Body of pancreas (tissue), 4 donors: ENCODE data around the gene KRTCAP3.

Experiments used
- POLR2A ChIP-seq, 3 donors: fragments of 450-650 bp; IDR thresholded peaks; one replicate each; pipeline ENCODE4 v1.6.1; 2016; ENCODE audit warnings: antibody characterized with exemption in 3 of 3, mild to moderate bottlenecking in 2 of 3
- TF ChIP-seq, protein P1 (sequence below), 7 experiments: fragments of 450-650 bp in 4 of 7; fragments of 200-600 bp in 3 of 7; sonication (generic) in 3 of 7; IDR thresholded peaks; one replicate each; pipeline ENCODE4 v1.5.1; 2016 to 2019; ENCODE audit warnings: antibody characterized with exemption in 7 of 7

DNA sequence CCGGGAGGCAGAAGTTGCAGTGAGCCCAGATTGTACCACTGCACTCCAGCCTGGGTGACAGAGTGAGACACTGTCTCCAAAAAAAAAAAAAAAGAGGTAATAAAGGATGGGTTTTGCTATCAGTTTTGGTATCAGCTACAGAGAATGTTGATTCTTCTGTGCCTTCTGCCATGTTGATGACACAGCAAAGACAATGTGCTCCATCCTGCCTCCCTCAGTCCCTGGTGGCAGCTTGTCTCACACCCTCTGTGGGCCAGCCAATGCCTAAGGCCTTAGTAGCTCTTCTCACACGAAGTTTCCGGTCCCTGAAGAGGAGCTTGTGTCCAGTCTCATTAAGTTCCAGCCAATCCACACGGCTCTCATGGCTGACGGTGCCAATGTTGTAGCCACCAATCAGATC, 29.8 kb downstream of the KRTCAP3 start:
- TF ChIP-seq, protein P1, sequence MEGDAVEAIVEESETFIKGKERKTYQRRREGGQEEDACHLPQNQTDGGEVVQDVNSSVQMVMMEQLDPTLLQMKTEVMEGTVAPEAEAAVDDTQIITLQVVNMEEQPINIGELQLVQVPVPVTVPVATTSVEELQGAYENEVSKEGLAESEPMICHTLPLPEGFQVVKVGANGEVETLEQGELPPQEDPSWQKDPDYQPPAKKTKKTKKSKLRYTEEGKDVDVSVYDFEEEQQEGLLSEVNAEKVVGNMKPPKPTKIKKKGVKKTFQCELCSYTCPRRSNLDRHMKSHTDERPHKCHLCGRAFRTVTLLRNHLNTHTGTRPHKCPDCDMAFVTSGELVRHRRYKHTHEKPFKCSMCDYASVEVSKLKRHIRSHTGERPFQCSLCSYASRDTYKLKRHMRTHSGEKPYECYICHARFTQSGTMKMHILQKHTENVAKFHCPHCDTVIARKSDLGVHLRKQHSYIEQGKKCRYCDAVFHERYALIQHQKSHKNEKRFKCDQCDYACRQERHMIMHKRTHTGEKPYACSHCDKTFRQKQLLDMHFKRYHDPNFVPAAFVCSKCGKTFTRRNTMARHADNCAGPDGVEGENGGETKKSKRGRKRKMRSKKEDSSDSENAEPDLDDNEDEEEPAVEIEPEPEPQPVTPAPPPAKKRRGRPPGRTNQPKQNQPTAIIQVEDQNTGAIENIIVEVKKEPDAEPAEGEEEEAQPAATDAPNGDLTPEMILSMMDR (IDR thresholded peaks at IDR 0.05) = no peak
- no peak for TF ChIP-seq POLR2A (IDR thresholded peaks at IDR 0.05)
